ENCODE results near the gene ARID3A.

ARID3A gene

GRCh38 chr19:913080-913748 is 12.6 kb upstream of the ARID3A start, which contains the start of gene R3HDM4:
Gene R3HDM4, minus strand, starts transcription at chr19:913219. Its CDS starts 62 bp downstream, at chr19:913157.
- no peak for DNase-seq

GRCh38 chr19:916645-917322 is 9.1 kb upstream of the ARID3A start:
- no peak for DNase-seq

GRCh38 chr19:917323-918151 is 8.3 kb upstream of the ARID3A start, which contains the start of gene KISS1R:
Gene KISS1R, plus strand, starts transcription at chr19:917333. Its CDS starts 170 bp downstream, at chr19:917503.
- no peak for DNase-seq

- DNase-seq: no peak
Observed at GRCh38 chr19:918152-918437, 7.7 kb upstream of the ARID3A start.

GRCh38 chr19:918481-919198 is 7.2 kb upstream of the ARID3A start:
- DNase-seq: no peak

GRCh38 chr19:919199-920050 is 6.4 kb upstream of the ARID3A start:
- no peak for DNase-seq

- DNase-seq: peak; percentile 29
Observed at GRCh38 chr19:920051-920864, 5.6 kb upstream of the ARID3A start.

GRCh38 chr19:924553-925086 is 1.2 kb upstream of the ARID3A start:
- DNase-seq: no peak

GRCh38 chr19:925087-925525 is 729 bp upstream of the ARID3A start:
- DNase-seq: no peak

GRCh38 chr19:926323-926588 is 421 bp downstream of the ARID3A start:
- DNase-seq: no peak

- DNase-seq: no peak
Observed at GRCh38 chr19:926589-927350, 935 bp downstream of the ARID3A start.

- DNase-seq: no peak
Observed at GRCh38 chr19:927351-927779, 1.5 kb downstream of the ARID3A start.

- no peak for DNase-seq
Observed at GRCh38 chr19:927780-928401, 2.1 kb downstream of the ARID3A start.

- no peak for DNase-seq
Observed at GRCh38 chr19:928471-929202, 2.8 kb downstream of the ARID3A start.

- DNase-seq: no peak
Observed at GRCh38 chr19:929203-929890, 3.5 kb downstream of the ARID3A start.

- no peak for DNase-seq
Observed at GRCh38 chr19:929891-930258, 4.0 kb downstream of the ARID3A start.

GRCh38 chr19:931860-932647 is 6.2 kb downstream of the ARID3A start:
- no peak for DNase-seq

All from NCI-H2107 (cell line).